CMK (cell line): ENCODE results near the gene MVB12B.
"Not testable (repeated sequence)": the region's sequence is repeated elsewhere in the genome, so short reads cannot be mapped to it uniquely, and the experiment has no call there.

Experiments
- DNase-seq: peaks from one replicate; pipeline ENCODE4 v3.0.0-alpha.2; 2010; ENCODE audit warnings: low read depth

MVB12B gene

DNA sequence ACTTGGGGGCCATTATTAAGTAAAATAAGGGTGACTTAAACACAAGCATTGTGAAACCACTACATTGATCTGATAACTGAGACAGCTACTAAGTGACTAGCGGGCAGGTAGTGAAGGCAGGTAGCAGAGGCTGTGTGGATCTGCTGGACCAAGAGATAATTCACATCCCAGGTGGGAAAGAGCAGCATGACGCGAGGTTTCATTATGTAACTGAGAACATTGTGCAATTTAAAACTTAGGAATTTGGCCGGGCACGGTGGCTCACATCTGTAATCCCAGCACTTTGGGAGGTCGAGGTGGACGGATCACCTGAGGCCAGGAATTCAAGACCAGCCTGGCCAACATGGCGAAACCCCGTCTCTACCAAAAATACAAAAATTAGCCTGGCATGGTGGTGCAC is 213.8 kb downstream of the MVB12B start:
- DNase-seq = not testable (repeated sequence)

DNA sequence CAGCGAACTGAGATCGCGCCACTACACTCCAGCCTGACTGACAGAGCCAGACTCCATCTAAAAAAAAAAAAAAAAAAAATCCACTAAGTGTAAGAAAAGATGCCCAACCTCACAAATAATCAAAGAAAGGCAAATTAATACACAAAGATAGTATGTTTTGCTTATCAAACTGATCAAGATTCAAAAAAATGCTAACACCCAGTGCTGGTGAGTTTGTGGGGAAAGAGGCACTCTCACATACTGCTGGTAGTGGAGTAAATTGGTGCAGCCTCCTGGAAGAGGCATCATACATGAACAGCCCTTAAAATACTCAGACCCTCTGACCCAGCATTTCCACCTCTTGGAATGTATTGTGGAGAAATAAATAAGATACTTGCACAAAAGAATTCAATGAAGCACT is 216.9 kb downstream of the MVB12B start:
- no peak for DNase-seq

DNA sequence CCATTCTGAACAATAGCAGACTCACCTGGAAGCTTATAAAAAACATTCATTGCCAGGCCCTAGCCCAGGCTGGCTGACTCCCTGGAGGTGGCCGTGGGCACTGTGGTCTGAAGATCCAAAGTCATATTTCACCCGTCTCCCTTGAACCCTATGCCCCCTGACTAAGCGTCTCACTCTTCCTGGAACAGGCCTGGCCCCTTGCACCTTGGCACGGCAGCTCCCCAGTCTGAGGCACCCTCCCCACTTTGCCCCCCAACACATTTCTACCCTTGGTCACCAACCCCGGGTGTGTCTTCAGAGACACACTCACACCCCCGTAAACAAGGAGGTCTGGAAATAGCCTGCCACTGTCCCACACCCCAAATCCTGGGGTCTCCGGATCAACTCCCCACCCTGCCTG is 218.5 kb downstream of the MVB12B start:
- no peak for DNase-seq

DNA sequence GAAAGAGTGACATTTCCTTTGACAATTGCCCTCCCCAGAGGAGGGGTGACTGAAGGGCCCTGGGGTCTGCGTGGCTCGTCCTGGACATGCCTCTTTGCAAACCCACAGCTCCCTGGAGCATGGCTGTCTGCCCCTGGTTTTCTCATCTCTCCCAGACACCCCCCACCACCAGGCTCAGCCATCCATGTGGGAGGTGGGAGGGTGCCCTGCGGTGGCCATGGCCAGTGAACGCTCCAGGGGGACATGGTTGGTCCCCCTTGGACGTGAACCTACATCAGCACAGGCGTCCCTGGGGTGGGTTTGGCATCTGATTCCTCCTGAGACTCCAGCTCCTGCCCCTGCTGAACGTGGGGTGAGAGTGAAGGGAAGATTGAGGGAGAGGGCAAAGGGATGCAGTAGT is 219.4 kb downstream of the MVB12B start:
- no peak for DNase-seq

DNA sequence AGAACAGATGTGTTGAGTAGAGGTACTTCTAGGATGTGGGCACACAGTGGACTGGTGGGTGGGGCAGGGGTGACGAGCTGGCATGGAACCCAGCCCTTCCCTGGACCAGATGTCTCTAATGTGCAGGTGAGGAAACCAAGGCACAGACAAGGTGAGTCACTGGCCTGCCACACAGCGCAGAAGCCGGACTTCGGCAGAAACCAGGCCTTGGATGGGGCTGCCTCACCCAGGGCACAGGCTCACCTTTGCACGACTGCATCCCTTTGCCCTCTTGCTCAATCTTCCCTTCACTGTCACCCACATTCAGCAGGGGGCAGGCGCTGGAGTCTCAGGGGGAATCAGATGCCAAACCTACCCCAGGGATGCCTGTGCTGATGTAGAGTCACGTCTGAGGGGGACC is 221.7 kb downstream of the MVB12B start:
- no peak for DNase-seq

DNA sequence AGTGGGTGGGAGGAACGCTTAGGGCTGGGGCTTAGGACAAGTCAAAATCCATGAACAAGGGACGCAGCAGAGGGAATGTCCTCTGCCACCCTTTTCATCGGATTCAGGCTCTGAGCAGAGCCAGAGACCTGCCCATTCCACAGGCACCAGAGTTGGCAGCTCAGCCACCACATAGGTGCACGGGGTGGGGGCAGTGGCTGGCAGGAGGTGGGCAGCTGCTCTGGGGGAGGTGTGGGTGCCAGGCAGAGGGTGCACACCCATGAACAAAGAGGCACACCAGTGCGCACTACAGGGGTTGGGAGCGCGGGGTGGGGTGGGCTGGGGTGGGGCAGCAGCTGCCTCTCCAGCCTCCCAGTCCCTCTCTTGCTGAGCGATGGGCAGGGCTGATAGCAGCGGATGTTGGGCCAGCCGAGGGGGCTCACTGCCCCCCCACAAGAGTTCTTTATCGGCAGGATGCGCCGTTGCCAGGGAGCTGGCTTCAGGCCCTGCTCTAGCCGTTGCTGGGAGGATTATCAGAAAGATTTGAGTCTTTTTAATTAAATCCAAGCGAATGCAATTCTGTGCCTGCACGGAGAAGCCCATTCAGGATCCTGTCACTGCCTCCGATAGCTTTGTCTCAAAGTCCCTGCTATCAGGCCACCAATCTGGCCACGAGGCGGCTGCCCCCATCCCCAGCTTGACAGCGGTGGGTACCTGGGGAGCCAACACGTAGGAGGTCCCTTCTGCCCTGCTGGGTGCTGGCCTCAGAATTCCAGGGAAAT is 222.8 kb downstream of the MVB12B start:
- no peak for DNase-seq

DNA sequence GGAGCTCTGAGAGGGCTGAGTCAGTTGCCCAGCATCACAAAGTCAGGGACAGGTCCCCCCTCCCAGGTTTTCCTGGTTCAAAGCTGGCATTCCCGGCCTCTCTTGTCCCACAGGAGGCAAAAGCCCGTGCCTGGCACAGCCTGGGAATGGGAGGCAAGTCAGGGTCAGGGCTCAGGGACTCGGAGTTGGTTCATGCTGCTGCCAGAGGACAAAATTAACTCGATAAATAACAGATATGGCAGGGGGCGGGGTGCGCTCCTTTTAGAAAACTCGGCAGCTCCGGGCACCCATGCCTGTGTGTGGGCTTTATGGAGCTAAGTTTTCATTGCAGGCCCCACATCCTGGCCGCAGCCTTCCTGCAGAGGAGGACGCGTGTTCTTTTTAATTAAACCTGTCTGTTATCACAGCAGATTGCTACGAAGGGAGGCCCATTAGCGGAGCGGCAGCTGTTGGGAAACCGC is 224.3 kb downstream of the MVB12B start:
- no peak for DNase-seq

DNA sequence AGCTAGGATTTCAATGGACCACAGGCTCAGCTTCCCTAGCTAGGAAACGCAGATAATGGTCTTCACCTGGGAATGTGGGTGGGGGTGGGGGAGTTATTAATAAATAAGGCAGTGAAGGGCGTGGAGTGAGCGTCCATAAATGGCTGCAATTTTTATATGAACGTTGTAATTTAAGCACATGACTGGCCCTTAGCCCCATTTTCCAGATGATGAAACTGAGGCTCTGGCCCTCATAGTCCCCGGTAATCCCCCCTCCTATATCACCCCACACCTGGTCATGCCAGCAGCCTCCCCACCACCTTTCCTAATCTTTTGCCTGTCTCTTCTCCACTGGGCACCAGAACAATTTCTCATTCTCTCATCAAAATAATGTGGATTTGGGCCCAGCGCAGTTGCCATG is 225.2 kb downstream of the MVB12B start:
- no peak for DNase-seq

DNA sequence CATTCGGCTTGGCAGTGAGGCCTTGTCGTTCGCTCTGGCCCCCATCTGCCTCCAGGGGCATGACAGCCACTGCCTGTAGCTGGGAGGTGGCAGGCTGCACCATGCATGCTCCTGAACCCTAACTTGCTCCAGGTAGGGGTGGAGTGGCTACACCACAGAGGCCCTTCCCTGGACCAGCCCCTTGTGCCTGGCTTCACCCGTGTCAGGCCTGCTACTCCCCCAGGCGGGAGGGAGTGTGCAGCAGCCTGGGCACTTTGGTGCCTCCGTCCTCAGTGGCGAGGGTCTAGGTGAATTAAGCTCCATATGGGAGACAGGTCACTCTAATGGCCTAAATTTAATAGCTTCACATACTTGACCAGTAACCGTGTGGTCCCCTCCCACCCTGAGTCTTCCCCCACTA is 227.7 kb downstream of the MVB12B start:
- DNase-seq = no peak

DNA sequence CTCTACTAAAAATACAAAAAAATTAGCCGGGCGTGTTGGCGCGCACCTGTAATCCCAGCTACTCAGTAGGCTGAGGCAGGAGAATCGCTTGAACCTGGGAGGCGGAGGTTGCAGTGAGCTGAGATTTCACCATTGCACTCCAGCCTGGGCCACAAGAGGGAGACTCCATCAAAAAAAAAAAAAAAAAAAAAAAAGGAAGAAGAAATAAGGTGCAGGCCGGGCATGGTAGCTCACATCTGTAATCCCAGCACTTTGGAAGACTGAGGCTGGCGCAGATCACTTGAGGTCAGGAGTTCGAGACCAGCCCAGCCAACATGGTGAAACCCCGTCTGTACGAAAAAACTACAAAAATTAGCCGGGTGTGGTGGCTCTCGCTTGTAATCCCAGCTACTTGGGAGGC is 228.8 kb downstream of the MVB12B start:
- DNase-seq = not testable (repeated sequence)
